Progenitor cell of endocrine pancreas (in vitro differentiated cells): ENCODE measurements around the gene MVB12B. TPM values are rescaled to one million over a fixed set of nuclear protein-coding genes. Genes with fewer than 3 reads are reported as not detected.

Experiments used
- DNase-seq: peaks from one replicate; pipeline ENCODE4 v3.0.0; 2021; ENCODE audit warnings: low spot score; ENCODE audit not compliant: unreplicated experiment
- H3K27ac Mint-ChIP-seq: 2 replicates; pipeline ENCODE4 v1.8.0; 2021; ENCODE audit warnings: mild to moderate bottlenecking, moderate library complexity, mixed read lengths
- H3K27me3 Mint-ChIP-seq: 2 replicates; pipeline ENCODE4 v1.8.0; 2021; ENCODE audit warnings: mixed read lengths
- H3K36me3 Mint-ChIP-seq: 2 replicates; pipeline ENCODE4 v1.8.0; 2022; ENCODE audit warnings: mixed read lengths; ENCODE audit not compliant: insufficient read depth
- H3K4me1 Mint-ChIP-seq: 2 replicates; pipeline ENCODE4 v1.8.0; 2021; ENCODE audit warnings: low read depth, mixed read lengths
- H3K4me3 Mint-ChIP-seq: 2 replicates; pipeline ENCODE4 v1.8.0; 2021; ENCODE audit warnings: low read depth, mild to moderate bottlenecking, moderate library complexity, mixed read lengths
- H3K9me3 Mint-ChIP-seq: 2 replicates; pipeline ENCODE4 v1.8.0; 2021; ENCODE audit warnings: low read depth, mixed read lengths
- CTCF ChIP-seq: fragments of 200-600 bp; sonication (generic); IDR thresholded peaks from one replicate; pipeline ENCODE4 v1.5.0; 2021; ENCODE audit warnings: antibody characterized with exemption, mild to moderate bottlenecking; ENCODE audit not compliant: unreplicated experiment
- total RNA-seq: library from RNA; stranded (reverse); gene quantifications from 2 replicates; pipeline ENCODE4 v1.2.1, GENCODE V29; 2021

Gene MVB12B
- total RNA-seq, 1 donor from 2014 or later, result 34.6 TPM

GRCh38 chr9:126312584-126313551, 13.8 kb upstream of the MVB12B start:
- Mint-ChIP-seq H3K9me3 (no peaks in the 10 kb centered on the region), H3K4me1 (peaks cover 5% of the 10 kb centered on the region), H3K27ac (no peak overlapping the region), H3K27me3 (no peaks in the 10 kb centered on the region), H3K4me3 (no peak overlapping the region), H3K36me3 (no peaks in the 10 kb centered on the region)
- no peak for DNase-seq
- no peak for TF ChIP-seq CTCF

GRCh38 chr9:126316085-126316655, 10.5 kb upstream of the MVB12B start:
- H3K36me3 Mint-ChIP-seq, result no peaks in the 10 kb centered on the region
- H3K4me3 Mint-ChIP-seq, result no peak overlapping the region
- no peaks in the 10 kb centered on the region for H3K9me3 Mint-ChIP-seq
- DNase-seq, result no peak
- no peak overlapping the region for H3K27ac Mint-ChIP-seq
- no peak for TF ChIP-seq CTCF
- H3K4me1 Mint-ChIP-seq, result peaks cover 5% of the 10 kb centered on the region
- H3K27me3 Mint-ChIP-seq, result no peaks in the 10 kb centered on the region

GRCh38 chr9:126317513-126317912, 9.1 kb upstream of the MVB12B start:
- no peak for DNase-seq
- no peak overlapping the region for H3K27ac Mint-ChIP-seq
- peaks cover 5% of the 10 kb centered on the region for H3K4me1 Mint-ChIP-seq
- H3K9me3 Mint-ChIP-seq, result no peaks in the 10 kb centered on the region
- H3K27me3 Mint-ChIP-seq, result no peaks in the 10 kb centered on the region
- no peak for TF ChIP-seq CTCF
- H3K36me3 Mint-ChIP-seq, result no peaks in the 10 kb centered on the region
- H3K4me3 Mint-ChIP-seq, result no peak overlapping the region

- DNase-seq, result no peak
- Mint-ChIP-seq H3K36me3 (no peaks in the 10 kb centered on the region), H3K27me3 (no peaks in the 10 kb centered on the region), H3K27ac (no peak overlapping the region), H3K4me3 (no peak overlapping the region), H3K4me1 (peaks cover 5% of the 10 kb centered on the region), H3K9me3 (peaks cover 5% of the 10 kb centered on the region)
- no peak for TF ChIP-seq CTCF
Observed at GRCh38 chr9:126318858-126319257, 7.8 kb upstream of the MVB12B start.

- Mint-ChIP-seq H3K36me3 (no peaks in the 10 kb centered on the region), H3K9me3 (peaks cover 9% of the 10 kb centered on the region), H3K27me3 (no peaks in the 10 kb centered on the region), H3K27ac (no peak overlapping the region), H3K4me1 (peaks cover 5% of the 10 kb centered on the region), H3K4me3 (no peak overlapping the region)
- no peak for DNase-seq
- no peak for TF ChIP-seq CTCF
Observed at GRCh38 chr9:126319671-126320070, 7.0 kb upstream of the MVB12B start.
